ACHN (cell line): ENCODE data around the gene SUGCT.

ENCODE experiments used
- DNase-seq: peaks from one replicate; pipeline ENCODE4 v3.0.0-alpha.2; 2015
- in situ Hi-C: cut with HindIII; loops from 2 replicates; pipeline ENCODE4 v1.10.0; 2017; ENCODE audit warnings: low sequenced_read_pairs, low pct_ligation_motif_present, low pct_unique_long_range_greater_than_20kb

SUGCT gene

DNA sequence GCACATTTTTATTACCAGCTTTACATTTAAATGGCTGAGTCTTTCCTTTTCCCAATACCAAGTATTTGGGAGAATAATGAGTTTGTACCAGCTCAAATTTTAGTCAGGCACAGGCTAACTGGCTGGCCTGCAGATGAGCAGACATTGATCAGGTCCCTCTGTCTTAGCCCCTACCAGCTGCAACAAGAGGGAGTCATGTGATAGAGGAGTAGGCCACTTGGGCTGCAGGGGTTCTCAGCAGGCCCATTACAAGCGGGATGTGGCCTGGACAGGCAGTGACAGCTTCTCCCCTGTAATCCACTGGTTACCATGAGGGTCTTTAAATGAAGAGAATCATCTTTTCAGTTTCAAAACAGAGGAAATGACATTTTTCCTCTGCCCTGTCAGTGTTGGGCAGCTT is 283.6 kb downstream of the SUGCT start:
- in situ Hi-C loops, result no loop called here
- no peak for DNase-seq

DNA sequence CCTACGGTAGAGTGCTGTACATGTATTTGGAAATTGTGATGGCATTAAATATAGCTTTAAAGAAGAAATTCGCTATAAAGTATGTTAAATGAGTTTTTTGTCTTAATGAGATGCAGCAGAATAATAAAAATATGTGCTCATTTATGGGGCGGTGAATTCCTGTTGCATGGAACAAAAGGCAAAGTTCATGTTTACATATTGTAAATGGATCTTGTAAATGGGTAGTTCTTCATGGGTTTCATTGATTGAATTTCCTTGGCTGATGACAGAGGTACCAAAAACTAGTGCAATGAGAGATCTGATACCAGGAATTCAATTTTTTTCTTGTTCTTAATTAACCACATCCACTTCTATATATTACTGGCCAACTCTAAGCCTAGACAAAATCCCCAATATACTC is 284.2 kb downstream of the SUGCT start:
- in situ Hi-C loops, result no loop called here
- DNase-seq, result no peak

DNA sequence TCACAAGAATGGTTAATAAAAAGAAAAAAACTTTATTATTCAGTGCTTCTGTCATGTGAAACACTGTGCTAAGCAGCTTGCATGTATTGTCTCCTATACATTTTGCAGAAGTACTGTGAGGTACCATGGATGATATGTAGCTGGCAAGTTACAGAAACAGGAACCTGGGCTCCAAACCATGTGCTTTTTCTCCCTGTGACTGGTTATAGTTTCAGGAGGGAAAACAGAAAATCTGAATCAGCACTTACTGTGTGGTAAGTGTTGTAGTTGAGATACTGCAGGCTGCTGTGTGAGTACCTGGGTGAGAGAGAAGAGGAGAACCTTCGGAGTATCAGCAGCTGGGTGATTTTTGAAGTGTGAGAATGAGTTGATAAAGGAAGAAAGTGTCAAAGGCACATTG is 285.0 kb downstream of the SUGCT start:
- in situ Hi-C loops, result no loop called here

GRCh38 chr7:40421433-40421832 is 286.6 kb downstream of the SUGCT start:
- in situ Hi-C loops, result no loop called here
- no peak for DNase-seq

More for the DNA sequence above, 285.0 kb downstream of the SUGCT start:
- DNase-seq, result no peak

- in situ Hi-C loops, result no loop called here
- no peak for DNase-seq
These were observed 290.9 kb downstream of the SUGCT start for GRCh38 chr7:40425696-40426095.

DNA sequence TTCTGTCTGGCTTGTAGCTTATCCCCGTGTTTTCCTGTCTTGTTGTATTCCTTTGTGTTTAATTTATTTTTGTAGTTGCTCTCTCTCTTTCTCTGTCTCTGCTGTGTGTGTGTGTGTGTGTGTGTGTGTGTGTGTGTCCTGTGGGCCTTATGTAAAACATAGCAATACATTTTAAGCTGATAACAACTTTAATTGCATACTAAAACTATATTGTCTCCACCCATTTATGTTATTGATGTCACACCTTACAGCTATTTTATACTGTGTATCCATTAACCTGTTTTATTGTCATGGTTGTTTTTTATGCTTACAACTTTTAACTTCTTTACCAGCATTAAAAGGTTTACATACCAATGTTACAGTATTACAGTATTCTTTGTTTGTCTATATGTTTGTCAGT is 293.6 kb downstream of the SUGCT start:
- in situ Hi-C loops, result no loop called here
- DNase-seq, result no peak

DNA sequence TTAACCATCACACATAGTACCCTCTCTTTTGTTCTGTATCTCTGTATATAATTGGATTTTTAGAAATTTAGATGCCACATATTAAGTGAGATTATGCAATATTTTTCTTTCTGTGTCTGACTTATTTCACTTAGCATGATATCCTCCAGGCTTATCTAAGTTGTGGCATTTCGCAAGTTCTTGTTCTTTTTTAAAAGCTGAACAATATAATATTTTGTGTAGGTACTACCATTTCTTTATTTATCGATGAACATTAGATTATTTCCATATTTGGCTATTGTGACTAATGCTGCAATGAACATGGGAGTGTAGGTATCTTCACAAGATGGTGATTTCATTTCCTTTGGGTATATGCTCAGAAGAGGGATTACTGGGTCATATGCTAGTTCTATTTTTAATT is 295.0 kb downstream of the SUGCT start:
- DNase-seq, result no peak
- in situ Hi-C loops, result no loop called here

- DNase-seq, result no peak
- in situ Hi-C loops, result no loop called here
These were observed 297.2 kb downstream of the SUGCT start for GRCh38 chr7:40432046-40432445.

DNA sequence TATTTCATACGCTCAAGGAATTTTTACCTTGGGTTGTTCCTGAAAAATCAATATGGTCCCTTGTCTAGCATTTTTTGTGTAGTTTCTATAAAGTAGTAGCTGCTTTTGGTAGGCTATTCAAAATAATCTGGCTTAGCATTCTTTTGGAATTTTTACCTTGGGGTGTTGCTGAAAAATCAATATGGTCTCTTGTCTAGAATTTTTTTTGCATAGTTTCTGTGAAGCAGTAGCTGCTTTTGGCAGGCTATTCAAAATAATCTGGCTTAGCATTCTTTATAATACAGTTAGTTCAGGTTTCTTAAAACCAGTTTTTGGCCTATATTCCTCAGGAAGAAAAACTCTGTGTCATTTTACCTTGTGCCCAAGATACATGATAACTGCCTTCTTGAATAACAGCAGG is 301.9 kb downstream of the SUGCT start:
- no peak for DNase-seq
- in situ Hi-C loops, result no loop called here

DNA sequence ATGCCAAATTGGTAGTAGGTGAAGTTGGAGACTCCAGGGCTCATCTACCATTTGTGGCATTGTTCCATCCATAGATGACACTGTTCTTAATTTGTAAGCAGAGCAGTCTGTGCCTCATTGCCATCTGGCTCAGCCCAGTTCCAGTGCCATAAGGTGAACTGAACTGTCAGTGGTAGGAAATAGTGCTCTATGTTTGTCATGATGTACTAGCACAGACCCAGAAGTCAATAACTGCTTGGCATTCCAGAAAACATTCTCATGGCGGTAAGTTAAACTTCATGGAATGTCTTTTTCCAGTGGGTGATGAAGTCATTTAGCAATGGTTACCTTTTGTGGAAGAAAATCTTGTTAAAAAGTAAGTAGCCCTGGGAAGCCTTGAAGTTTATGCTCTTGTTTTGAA is 302.7 kb downstream of the SUGCT start:
- peak; percentile 98 for DNase-seq
- in situ Hi-C loops, result no loop called here

- DNase-seq, result peak; percentile 29
- in situ Hi-C loops, result no loop called here
These were observed 303.3 kb downstream of the SUGCT start for GRCh38 chr7:40437936-40438634.

DNA sequence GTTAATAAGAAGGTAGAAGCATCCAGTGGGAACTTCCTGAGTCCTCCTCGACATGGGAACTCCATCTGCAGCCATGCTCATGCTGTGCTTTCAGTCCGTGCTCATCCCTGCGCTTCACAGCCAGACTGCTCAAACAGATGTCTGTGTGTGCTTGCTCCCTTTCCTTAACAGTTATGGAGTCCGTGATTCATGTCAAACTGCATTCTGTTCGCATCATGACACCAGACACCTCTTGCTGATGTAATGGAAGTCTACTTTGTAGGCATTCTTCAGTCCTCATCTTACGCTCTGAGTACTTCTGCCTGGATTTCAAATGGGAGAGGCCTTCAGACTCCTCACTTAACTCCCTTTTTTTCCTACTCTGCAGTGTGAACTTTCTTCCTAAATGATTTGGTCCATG is 304.9 kb downstream of the SUGCT start:
- no peak for DNase-seq
- in situ Hi-C loops, result no loop called here

DNA sequence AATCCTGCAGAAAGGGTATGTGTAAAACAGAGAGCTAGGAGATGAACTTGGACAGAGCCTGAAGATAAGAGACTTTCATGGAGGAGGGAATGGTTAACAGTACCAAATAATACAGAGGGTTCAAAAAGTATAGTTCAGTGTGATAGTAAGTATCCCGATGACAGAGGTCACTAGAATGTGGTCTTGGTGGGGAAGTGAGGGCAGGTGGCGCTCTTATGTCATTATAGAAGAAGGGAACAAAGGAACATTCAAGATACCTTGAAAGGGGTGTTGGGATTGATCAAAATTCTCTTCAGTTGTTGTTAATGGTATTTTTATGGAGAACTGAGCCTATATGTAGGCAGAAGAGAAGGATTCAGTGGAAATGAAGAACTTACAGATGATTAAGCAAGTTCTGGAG is 312.5 kb downstream of the SUGCT start:
- peak; percentile 29 for DNase-seq
- in situ Hi-C loops, result no loop called here

DNA sequence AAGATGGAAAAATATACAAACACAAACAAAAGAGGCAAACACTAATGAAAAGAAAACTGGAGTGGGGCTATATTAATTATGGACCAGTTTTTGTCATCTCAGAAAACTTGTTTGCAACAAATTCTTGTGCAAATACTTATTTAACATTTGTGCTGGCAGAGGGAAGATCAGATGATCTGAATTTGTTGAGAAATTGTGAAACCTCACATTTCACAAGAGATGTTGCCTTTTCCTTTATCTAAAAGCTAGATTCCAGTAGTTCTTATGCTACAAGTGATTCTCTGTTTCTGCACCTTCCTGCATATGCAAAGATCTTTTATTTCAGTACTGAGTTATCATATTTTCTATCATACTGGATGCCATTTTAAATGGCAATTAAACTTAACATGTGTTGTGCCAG is 320.7 kb downstream of the SUGCT start:
- in situ Hi-C loops, result no loop called here

GRCh38 chr7:40457776-40458480 is 323.1 kb downstream of the SUGCT start:
- in situ Hi-C loops, result no loop called here
- no peak for DNase-seq

More for the DNA sequence above, 320.7 kb downstream of the SUGCT start:
- DNase-seq, result no peak

DNA sequence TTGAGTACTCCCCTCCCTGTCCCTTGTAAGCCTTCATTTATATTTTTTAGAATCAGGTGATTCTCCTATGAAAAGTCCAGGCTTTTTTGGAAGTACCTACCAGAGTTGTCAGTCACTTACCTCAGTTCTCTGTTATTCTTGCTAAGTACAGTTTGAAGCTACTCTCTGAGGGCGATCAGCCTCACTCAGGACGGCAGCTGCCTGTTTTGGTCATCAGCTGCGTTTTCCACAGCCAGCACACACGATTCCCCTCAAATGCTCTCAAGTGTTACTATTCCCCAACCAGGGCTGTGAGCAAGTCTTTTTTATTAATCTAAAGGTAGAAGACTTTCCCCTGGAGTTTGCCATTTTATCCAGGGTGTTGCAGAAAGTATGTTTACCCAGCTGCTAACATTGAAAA is 328.6 kb downstream of the SUGCT start:
- in situ Hi-C loops, result no loop called here
- DNase-seq, result no peak

DNA sequence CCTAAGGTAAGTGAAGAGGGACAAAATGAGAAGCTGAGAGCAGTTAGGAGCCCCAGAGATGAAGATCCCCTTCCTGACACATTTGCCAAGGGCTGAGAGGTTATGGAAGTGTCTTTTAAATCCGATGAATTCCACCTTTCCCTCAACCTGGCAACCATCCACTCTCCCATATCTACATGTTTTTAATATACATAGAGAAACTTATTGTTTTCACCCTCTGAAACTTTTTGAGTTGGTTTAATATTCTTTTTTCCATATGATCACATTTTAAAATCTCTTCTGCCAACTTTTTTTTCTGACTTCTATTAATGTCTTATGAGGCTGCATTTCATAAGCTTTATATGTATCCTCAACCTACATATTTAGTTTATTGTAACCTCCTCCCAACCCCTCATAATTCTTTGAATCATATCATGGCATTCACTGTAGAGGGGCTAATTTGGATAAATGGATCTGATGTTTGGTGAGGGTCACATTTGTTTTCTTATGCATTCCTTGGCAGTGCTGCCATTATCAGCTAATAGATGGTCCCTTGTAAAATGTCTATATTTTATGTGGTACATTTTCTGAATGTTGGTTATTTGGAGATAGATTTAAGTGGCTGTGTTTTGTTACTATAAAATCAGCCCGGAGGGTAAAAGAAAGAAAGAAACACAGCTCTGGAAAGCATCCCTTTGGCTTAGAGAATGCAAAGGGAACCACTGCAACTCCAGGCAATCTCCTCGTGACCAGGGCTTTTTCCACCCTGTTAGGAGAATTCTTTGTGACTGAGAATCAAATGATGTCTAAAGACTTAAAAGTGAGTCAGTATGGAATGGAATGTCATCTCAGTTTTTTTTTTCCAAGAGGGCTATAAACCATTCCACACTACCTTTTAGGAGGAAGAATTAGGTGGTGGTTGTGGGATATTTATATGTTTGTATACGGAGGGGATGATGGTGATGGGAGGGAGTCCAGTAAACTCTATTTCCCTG is 334.4 kb downstream of the SUGCT start:
- DNase-seq, result peak; percentile 62
- in situ Hi-C loops, result no loop called here

DNA sequence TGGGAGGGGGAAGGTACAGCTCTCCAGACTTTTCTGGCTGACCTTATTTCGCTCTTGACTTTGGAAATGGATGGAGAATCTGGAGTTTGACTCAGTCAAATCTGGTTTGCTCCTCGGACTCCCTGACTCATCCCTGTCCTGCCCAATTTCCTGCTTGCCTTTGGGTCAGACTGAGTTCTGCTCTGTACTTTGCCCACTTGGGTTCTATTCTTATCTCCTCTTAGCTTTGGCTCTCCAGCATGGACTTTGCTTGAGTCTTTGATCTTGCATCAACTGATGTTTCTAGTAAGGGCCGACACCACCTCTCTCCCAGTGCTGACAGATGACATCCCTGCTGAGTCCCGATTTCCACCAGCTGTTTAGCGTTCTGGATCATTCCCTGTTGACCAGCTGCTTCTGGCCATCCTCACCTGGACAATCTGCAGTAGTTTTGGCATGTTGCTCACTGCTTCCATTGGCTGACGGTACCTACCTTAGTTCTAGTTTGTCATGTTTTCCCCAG is 335.3 kb downstream of the SUGCT start:
- in situ Hi-C loops, result no loop called here
- DNase-seq, result no peak

DNA sequence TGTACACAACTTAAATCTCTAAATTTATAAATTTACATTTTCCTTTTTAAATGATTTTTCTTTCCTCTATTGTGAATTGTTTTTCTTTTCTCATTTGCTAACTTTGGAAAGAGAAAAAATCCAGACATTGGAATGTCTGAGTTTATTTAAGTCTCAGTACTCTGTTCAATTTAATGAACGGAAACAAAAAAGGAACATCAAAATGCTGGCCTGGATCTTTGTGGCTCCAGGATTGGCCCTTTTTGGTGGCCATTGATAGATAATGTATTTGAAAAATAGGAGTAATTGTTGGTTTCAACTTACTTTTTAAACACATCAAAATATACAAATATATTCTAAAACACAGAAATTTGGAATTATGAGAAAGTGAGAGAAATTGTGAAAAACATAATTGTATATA is 336.0 kb downstream of the SUGCT start:
- in situ Hi-C loops, result no loop called here
- no peak for DNase-seq
